ENCODE measurements around the gene CCDC88B.

CCDC88B gene

GRCh38 chr11:64297699-64298358, 42.2 kb upstream of the CCDC88B start:
- Histone ChIP-seq H3K36me3 (ENCODE audit: control insufficient read depth in 1 of 2, insufficient read depth in 2 of 2, low read length in 2 of 2) (no peaks in the 10 kb centered on the region), H3K4me3 (ENCODE audit: low read depth in 1 of 2, low read length in 2 of 2) (no peak overlapping the region), H3K27ac (ENCODE audit: low read length) (no peak overlapping the region), H3K27me3 (ENCODE audit: low read depth, low read length) (peaks cover 61% of the 10 kb centered on the region), H3K9me3 (ENCODE audit: control insufficient read depth in 1 of 2, low read length in 2 of 2) (no peaks in the 10 kb centered on the region), H3K4me1 (ENCODE audit: control insufficient read depth in 1 of 2, insufficient read depth in 2 of 2, low read length in 2 of 2) (peaks cover 0 to 22% of the 10 kb centered on the region in 2 donors)

- no peak overlapping the region for H3K27ac ChIP-seq (ENCODE audit: low read length)
- peaks cover 0 to 28% of the 10 kb centered on the region in 2 donors for H3K4me1 ChIP-seq (ENCODE audit: control insufficient read depth in 1 of 2, insufficient read depth in 2 of 2, low read length in 2 of 2)
- peaks cover 52% of the 10 kb centered on the region for H3K27me3 ChIP-seq (ENCODE audit: low read depth, low read length)
- H3K4me3 ChIP-seq (ENCODE audit: low read depth in 1 of 2, low read length in 2 of 2): peak overlapping the region in 1 of 2 donors; percentile 58
- no peaks in the 10 kb centered on the region for H3K9me3 ChIP-seq (ENCODE audit: control insufficient read depth in 1 of 2, low read length in 2 of 2)
- H3K36me3 ChIP-seq (ENCODE audit: control insufficient read depth in 1 of 2, insufficient read depth in 2 of 2, low read length in 2 of 2): no peaks in the 10 kb centered on the region
Measured at GRCh38 chr11:64298966-64299846, 40.8 kb upstream of the CCDC88B start.

- peaks cover 0 to 28% of the 10 kb centered on the region in 2 donors for H3K4me1 ChIP-seq (ENCODE audit: control insufficient read depth in 1 of 2, insufficient read depth in 2 of 2, low read length in 2 of 2)
- no peaks in the 10 kb centered on the region for H3K36me3 ChIP-seq (ENCODE audit: control insufficient read depth in 1 of 2, insufficient read depth in 2 of 2, low read length in 2 of 2)
- H3K27ac ChIP-seq (ENCODE audit: low read length): no peak within 1 kb of the TSS
- no peaks in the 10 kb centered on the region for H3K9me3 ChIP-seq (ENCODE audit: control insufficient read depth in 1 of 2, low read length in 2 of 2)
- H3K27me3 ChIP-seq (ENCODE audit: low read depth, low read length): peaks cover 50% of the 10 kb centered on the region
- peak within 1 kb of the TSS in 1 of 2 donors; percentile 58 for H3K4me3 ChIP-seq (ENCODE audit: low read depth in 1 of 2, low read length in 2 of 2)
Measured at GRCh38 chr11:64299847-64300648, 40.0 kb upstream of the CCDC88B start, which contains the start of gene CATSPERZ. Gene CATSPERZ, plus strand, starts transcription at chr11:64300358. Its CDS starts 53 bp downstream, at chr11:64300411.

DNA sequence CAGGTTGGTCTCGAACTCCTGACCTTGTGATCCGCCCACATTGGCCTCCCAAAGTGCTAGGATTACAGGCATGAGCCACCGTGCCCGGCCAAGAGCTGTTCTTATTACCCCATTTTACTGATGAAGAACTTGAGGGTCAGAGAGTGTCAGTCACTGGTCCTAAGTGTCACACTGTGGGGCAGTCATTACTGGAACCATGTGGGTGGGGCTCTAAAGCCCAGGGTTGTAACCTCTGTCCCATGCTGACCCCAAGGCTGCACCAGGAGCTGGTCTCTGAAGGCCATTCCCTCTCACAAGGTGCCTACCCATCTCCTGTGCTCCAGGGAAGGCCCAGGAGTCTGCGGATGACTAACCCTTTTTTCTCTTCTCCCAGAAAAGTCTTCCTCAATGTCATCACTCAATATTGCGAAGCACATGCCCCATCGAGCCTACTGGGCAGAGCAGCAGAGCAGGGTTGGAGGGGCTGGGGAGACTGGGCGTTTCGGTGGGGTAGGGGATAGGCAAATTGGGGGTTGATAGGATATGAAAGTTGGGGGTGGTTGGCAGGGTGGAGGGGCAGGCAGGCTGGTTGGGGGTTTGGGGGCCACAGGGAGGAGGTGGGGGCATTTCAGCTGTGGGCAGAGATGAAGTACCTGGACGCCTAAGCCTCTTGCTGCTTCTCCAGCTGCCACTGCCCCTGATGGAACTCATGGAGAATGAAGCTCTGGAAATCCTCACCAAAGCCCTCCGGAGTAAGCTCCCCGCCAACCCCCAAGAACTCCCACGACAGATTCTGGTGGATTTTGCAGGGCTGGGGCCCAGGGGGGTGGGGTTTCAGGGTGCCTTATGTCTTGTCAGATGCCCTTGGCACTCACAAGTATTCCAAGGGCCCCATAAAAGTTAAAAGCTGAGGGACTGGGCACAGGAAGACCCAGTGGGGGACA, 36.6 kb upstream of the CCDC88B start:
- H3K4me1 ChIP-seq (ENCODE audit: control insufficient read depth in 1 of 2, insufficient read depth in 2 of 2, low read length in 2 of 2): peaks cover 6 to 43% of the 10 kb centered on the region in 2 donors
- H3K4me3 ChIP-seq (ENCODE audit: low read depth in 1 of 2, low read length in 2 of 2): no peak overlapping the region
- H3K36me3 ChIP-seq (ENCODE audit: control insufficient read depth in 1 of 2, insufficient read depth in 2 of 2, low read length in 2 of 2): no peaks in the 10 kb centered on the region
- peak overlapping the region; percentile 96 for H3K27ac ChIP-seq (ENCODE audit: low read length)
- no peaks in the 10 kb centered on the region for H3K9me3 ChIP-seq (ENCODE audit: control insufficient read depth in 1 of 2, low read length in 2 of 2)
- H3K27me3 ChIP-seq (ENCODE audit: low read depth, low read length): peaks cover 19% of the 10 kb centered on the region

DNA sequence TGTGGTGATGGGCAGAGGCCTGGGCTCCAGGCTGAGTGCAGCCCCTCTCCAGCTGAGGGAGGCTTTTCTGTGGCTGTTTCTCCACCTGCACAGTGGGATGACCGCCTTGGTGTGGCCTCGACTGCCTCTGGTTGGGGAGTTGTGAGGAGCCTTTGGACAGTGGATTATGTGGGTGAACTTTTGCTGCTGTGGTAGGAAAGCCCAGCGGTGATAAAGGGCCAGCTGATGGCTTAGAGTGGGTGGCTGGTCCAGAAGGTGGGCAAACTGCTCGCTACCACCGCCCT, 36.0 kb upstream of the CCDC88B start:
- no peaks in the 10 kb centered on the region for H3K36me3 ChIP-seq (ENCODE audit: control insufficient read depth in 1 of 2, insufficient read depth in 2 of 2, low read length in 2 of 2)
- H3K9me3 ChIP-seq (ENCODE audit: control insufficient read depth in 1 of 2, low read length in 2 of 2): no peaks in the 10 kb centered on the region
- peak overlapping the region; percentile 96 for H3K27ac ChIP-seq (ENCODE audit: low read length)
- peak overlapping the region; percentile 70 to 79 for H3K4me3 ChIP-seq (ENCODE audit: low read depth in 1 of 2, low read length in 2 of 2)
- H3K4me1 ChIP-seq (ENCODE audit: control insufficient read depth in 1 of 2, insufficient read depth in 2 of 2, low read length in 2 of 2): peaks cover 6 to 41% of the 10 kb centered on the region in 2 donors
- peaks cover 16% of the 10 kb centered on the region for H3K27me3 ChIP-seq (ENCODE audit: low read depth, low read length)

DNA sequence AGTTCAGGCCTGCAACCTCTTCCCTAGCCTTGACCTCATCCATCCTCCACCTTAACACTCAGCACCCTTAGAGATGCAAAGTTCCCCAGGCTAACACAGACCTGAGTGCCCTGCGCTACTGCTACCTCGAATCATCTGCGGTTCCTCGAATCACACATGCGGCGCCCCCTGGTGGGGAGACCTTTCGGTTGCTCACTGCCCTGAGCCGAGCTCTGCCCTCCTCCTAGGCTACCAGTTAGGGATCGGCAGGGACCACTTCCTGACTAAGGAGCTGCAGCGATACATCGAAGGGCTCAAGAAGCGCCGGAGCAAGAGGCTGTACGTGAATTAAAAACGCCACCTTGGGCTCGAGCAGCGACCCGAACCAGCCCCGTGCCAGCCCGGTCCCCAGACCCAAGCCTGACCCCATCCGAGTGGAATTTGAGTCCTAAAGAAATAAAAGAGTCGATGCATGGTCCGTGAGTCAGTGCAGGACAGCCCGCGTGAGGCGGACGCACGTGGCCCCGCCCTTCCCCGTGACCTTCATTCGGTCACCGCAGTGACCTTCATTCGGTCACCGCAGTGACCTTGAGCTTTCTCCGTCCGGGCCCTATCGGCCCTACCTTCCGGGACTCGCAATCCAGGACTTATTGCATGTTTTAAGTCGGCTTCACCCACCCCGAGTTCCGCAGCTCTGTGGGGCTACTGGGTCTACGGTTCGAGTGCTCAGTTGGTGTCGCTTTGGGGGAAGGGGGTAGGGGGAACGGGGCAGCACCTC, 35.5 kb upstream of the CCDC88B start:
- H3K27me3 ChIP-seq (ENCODE audit: low read depth, low read length): peaks cover 14% of the 10 kb centered on the region
- H3K27ac ChIP-seq (ENCODE audit: low read length): peak overlapping the region; percentile 96
- no peaks in the 10 kb centered on the region for H3K9me3 ChIP-seq (ENCODE audit: control insufficient read depth in 1 of 2, low read length in 2 of 2)
- no peaks in the 10 kb centered on the region for H3K36me3 ChIP-seq (ENCODE audit: control insufficient read depth in 1 of 2, insufficient read depth in 2 of 2, low read length in 2 of 2)
- H3K4me3 ChIP-seq (ENCODE audit: low read depth in 1 of 2, low read length in 2 of 2): peak overlapping the region; percentile 70 to 79
- peaks cover 6 to 36% of the 10 kb centered on the region in 2 donors for H3K4me1 ChIP-seq (ENCODE audit: control insufficient read depth in 1 of 2, insufficient read depth in 2 of 2, low read length in 2 of 2)

- Histone ChIP-seq H3K36me3 (ENCODE audit: control insufficient read depth in 1 of 2, insufficient read depth in 2 of 2, low read length in 2 of 2) (no peaks in the 10 kb centered on the region), H3K9me3 (ENCODE audit: control insufficient read depth in 1 of 2, low read length in 2 of 2) (no peaks in the 10 kb centered on the region), H3K4me1 (ENCODE audit: control insufficient read depth in 1 of 2, insufficient read depth in 2 of 2, low read length in 2 of 2) (peaks cover 6 to 29% of the 10 kb centered on the region in 2 donors), H3K4me3 (ENCODE audit: low read depth in 1 of 2, low read length in 2 of 2) (peak within 1 kb of the TSS; percentile 78 to 79), H3K27ac (ENCODE audit: low read length) (peak within 1 kb of the TSS; percentile 96), H3K27me3 (ENCODE audit: low read depth, low read length) (peaks cover 7% of the 10 kb centered on the region)
Measured at GRCh38 chr11:64305075-64305690, 34.8 kb upstream of the CCDC88B start, which contains the start of gene ESRRA. Gene ESRRA, plus strand, starts transcription at chr11:64305524. Its CDS starts 1,656 bp downstream, at chr11:64307180.

DNA sequence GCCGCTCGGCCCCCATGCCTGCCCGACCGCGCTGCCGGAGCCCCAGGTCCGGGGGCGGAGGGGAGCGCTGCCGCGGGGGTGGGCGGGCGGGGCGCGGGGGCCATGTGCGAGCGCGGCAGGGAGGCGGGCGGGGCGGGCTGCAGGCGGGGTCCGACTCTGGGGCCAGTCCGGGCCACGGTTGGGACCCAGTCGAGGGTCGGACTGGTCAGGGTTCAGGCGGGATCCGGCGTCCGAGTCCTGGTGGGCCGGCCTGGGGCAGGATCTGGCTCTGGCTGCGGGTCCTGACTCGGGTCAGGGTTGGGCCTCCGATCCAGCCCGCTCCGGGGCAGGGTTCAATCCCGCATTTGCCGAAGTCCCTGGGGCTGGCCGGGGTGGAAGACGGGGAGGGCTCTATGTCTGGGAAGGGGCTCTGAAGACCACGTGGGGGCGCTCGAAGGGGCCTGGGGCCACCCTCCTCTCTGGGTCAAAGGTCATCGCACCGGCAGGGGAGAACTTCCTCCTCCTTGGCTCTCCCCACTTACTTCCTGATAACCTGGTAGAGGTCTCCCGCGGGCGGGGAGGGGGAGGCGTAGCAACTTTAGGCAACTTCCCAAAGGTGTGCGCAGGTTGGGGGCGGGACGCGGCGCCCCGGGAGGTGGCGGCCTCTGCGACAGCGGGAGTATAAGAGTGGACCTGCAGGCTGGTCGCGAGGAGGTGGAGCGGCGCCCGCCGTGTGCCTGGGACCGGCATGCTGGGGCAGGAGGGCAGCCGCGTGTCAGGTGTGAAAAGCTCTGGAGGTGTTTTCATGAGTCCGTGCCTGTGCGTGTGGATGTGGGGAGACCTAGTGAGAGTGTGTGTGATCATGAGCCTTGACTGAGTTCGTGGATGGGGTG, 34.1 kb upstream of the CCDC88B start:
- peak overlapping the region; percentile 45 for H3K27ac ChIP-seq (ENCODE audit: low read length)
- H3K36me3 ChIP-seq (ENCODE audit: control insufficient read depth in 1 of 2, insufficient read depth in 2 of 2, low read length in 2 of 2): no peaks in the 10 kb centered on the region
- no peaks in the 10 kb centered on the region for H3K9me3 ChIP-seq (ENCODE audit: control insufficient read depth in 1 of 2, low read length in 2 of 2)
- H3K27me3 ChIP-seq (ENCODE audit: low read depth, low read length): no peaks in the 10 kb centered on the region
- peaks cover 6 to 21% of the 10 kb centered on the region in 2 donors for H3K4me1 ChIP-seq (ENCODE audit: control insufficient read depth in 1 of 2, insufficient read depth in 2 of 2, low read length in 2 of 2)
- H3K4me3 ChIP-seq (ENCODE audit: low read depth in 1 of 2, low read length in 2 of 2): peak overlapping the region; percentile 78

DNA sequence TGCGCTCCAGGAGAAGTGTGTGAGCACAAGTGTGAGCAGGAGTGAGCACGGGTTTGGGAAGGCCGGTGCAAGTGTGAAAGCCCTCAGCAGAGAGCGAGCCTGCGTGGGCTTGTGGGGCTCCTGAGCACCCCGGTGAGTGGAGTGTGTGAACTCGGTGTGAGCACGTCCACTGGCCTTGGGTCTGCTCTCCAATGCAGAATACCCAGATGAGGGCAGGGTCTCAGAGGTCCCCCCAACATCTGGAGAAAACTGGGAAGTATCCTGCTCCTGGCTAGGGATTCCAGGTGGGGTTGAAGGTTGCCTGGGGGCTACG, 33.5 kb upstream of the CCDC88B start:
- H3K4me3 ChIP-seq (ENCODE audit: low read depth in 1 of 2, low read length in 2 of 2): peak overlapping the region; percentile 78
- no peaks in the 10 kb centered on the region for H3K9me3 ChIP-seq (ENCODE audit: control insufficient read depth in 1 of 2, low read length in 2 of 2)
- H3K4me1 ChIP-seq (ENCODE audit: control insufficient read depth in 1 of 2, insufficient read depth in 2 of 2, low read length in 2 of 2): peaks cover 6 to 20% of the 10 kb centered on the region in 2 donors
- H3K27me3 ChIP-seq (ENCODE audit: low read depth, low read length): no peaks in the 10 kb centered on the region
- H3K36me3 ChIP-seq (ENCODE audit: control insufficient read depth in 1 of 2, insufficient read depth in 2 of 2, low read length in 2 of 2): no peaks in the 10 kb centered on the region
- H3K27ac ChIP-seq (ENCODE audit: low read length): peak overlapping the region; percentile 45
